ENCODE measurements around the gene FAM118A.
"Not testable (repeated sequence)": the region's sequence is repeated elsewhere in the genome, so short reads cannot be mapped to it uniquely, and the experiment has no call there.

The FAM118A gene

GRCh38 chr22:45310331-45310976 lies 720 bp downstream of the FAM118A start:
- no peak for DNase-seq

- no peak for DNase-seq
Observed at GRCh38 chr22:45310977-45311531, 1.3 kb downstream of the FAM118A start.

- DNase-seq: no peak
Observed at GRCh38 chr22:45312415-45312814, 2.7 kb downstream of the FAM118A start.

GRCh38 chr22:45312856-45313255 lies 3.1 kb downstream of the FAM118A start:
- no peak for DNase-seq

- no peak for DNase-seq
Observed at GRCh38 chr22:45314054-45314721, 4.5 kb downstream of the FAM118A start.

- no peak for DNase-seq
Observed at GRCh38 chr22:45314786-45315185, 5.1 kb downstream of the FAM118A start.

- no peak for DNase-seq
Observed at GRCh38 chr22:45316796-45317526, 7.2 kb downstream of the FAM118A start.

- DNase-seq: peak in 1 of 2 donors; percentile 76
Observed at GRCh38 chr22:45317551-45318167, 7.9 kb downstream of the FAM118A start.

- peak; percentile 95 to 96 for DNase-seq
Observed at GRCh38 chr22:45318168-45318557, 8.4 kb downstream of the FAM118A start.

GRCh38 chr22:45318558-45319323 lies 9.0 kb downstream of the FAM118A start:
- DNase-seq: peak; percentile 82 to 92

GRCh38 chr22:45319324-45319685 lies 9.6 kb downstream of the FAM118A start:
- no peak for DNase-seq

GRCh38 chr22:45320357-45320976 lies 10.7 kb downstream of the FAM118A start:
- DNase-seq: peak in 1 of 2 donors; percentile 42

GRCh38 chr22:45321827-45322226 lies 12.1 kb downstream of the FAM118A start:
- DNase-seq: no peak

- no peak for DNase-seq
Observed at GRCh38 chr22:45322873-45323525, 13.3 kb downstream of the FAM118A start.

- no peak for DNase-seq
Observed at GRCh38 chr22:45323695-45324094, 14.0 kb downstream of the FAM118A start.

- no peak for DNase-seq
Observed at GRCh38 chr22:45324311-45324711, 14.6 kb downstream of the FAM118A start.

GRCh38 chr22:45328261-45328660 lies 18.5 kb downstream of the FAM118A start:
- not testable (repeated sequence) for DNase-seq

GRCh38 chr22:45328822-45329529 lies 19.2 kb downstream of the FAM118A start:
- DNase-seq: no peak

- DNase-seq: no peak
Observed at GRCh38 chr22:45329530-45329936, 19.8 kb downstream of the FAM118A start.

GRCh38 chr22:45330548-45330947 lies 20.8 kb downstream of the FAM118A start:
- no peak for DNase-seq

GRCh38 chr22:45331486-45331885 lies 21.8 kb downstream of the FAM118A start:
- no peak for DNase-seq
